Retinal pigment epithelial cell (primary cell): ENCODE measurements around the gene TLR6.

ENCODE experiments used
- DNase-seq: peaks from one replicate; pipeline ENCODE4 v3.0.0-alpha.2; 2010; ENCODE audit warnings: low read depth
- H3K4me3 ChIP-seq: 2 replicates; pipeline ENCODE4 v1.5.1; 2011; ENCODE audit warnings: mild to moderate bottlenecking, low read length, control low read depth, moderate library complexity
- CTCF ChIP-seq: conservative IDR thresholded peaks from 2 replicates; pipeline ENCODE4 v1.5.1; 2011; ENCODE audit warnings: low read depth, low read length, control low read depth, inconsistent platforms

The TLR6 gene

GRCh38 chr4:38856524-38857337, at the start of gene TLR6:
TSS of gene TLR6 (minus strand) at chr4:38856817. CDS start at chr4:38829473, 27,344 bp downstream.
- TF ChIP-seq CTCF: peak; percentile 72
- DNase-seq: no peak
- no peak within 1 kb of the TSS for H3K4me3 ChIP-seq

- H3K4me3 ChIP-seq: no peak overlapping the region
- no peak for DNase-seq
- no peak for TF ChIP-seq CTCF
Measured at GRCh38 chr4:38905652-38906385, 49.2 kb upstream of the TLR6 start.

GRCh38 chr4:38904682-38905081, 48.1 kb upstream of the TLR6 start:
- no peak overlapping the region for H3K4me3 ChIP-seq
- no peak for TF ChIP-seq CTCF
- no peak for DNase-seq

- no peak for TF ChIP-seq CTCF
- H3K4me3 ChIP-seq: no peak overlapping the region
Measured at GRCh38 chr4:38904090-38904666, 47.6 kb upstream of the TLR6 start.

GRCh38 chr4:38902695-38903094, 46.1 kb upstream of the TLR6 start:
- H3K4me3 ChIP-seq: no peak overlapping the region
- TF ChIP-seq CTCF: peak; percentile 9
- DNase-seq: no peak

More at GRCh38 chr4:38904090-38904666, 47.6 kb upstream of the TLR6 start:
- DNase-seq: no peak

GRCh38 chr4:38902221-38902620, 45.6 kb upstream of the TLR6 start:
- TF ChIP-seq CTCF: no peak
- DNase-seq: no peak
- H3K4me3 ChIP-seq: no peak overlapping the region
